ENCODE results near the gene SCRN3. TPM values are rescaled to one million over a fixed set of nuclear protein-coding genes. Genes with fewer than 3 reads are reported as not detected.
"Not testable (repeated sequence)": the region's sequence is repeated elsewhere in the genome, so short reads cannot be mapped to it uniquely, and the experiment has no call there.

The SCRN3 gene
- polyA plus RNA-seq (2013) = 24.2 TPM

- Histone ChIP-seq H3K36me3 (ENCODE audit: control insufficient read depth in 4 of 4, insufficient read depth in 4 of 4, low read length in 3 of 4) (peaks cover 0 to 14% (median 5%) of the 10 kb centered on the region in 4 experiments), H3K27ac (ENCODE audit: insufficient read depth in 1 of 2, low read depth in 1 of 2, low read length in 2 of 2, poor library complexity in 1 of 2, severe bottlenecking in 2 of 2) (peak within 1 kb of the TSS; percentile 95 to 96), H3K9me3 (ENCODE audit: control extremely low read depth in 1 of 5, control insufficient read depth in 4 of 5, insufficient read depth in 2 of 5, low read depth in 1 of 5, low read length in 4 of 5) (no peaks in the 10 kb centered on the region), H3K4me1 (ENCODE audit: control extremely low read depth in 1 of 4, control insufficient read depth in 4 of 4, insufficient read depth in 4 of 4, low read length in 3 of 4) (peaks cover 10 to 26% (median 17%) of the 10 kb centered on the region in 4 experiments), H3K27me3 (replicated peaks in 2 of 5; ENCODE audit: control insufficient read depth in 4 of 5, insufficient read depth in 5 of 5, low read length in 4 of 5) (no peaks in the 10 kb centered on the region), H3K4me3 (ENCODE audit: control insufficient read depth in 1 of 7, extremely low read depth in 1 of 7, insufficient read depth in 4 of 7, low read depth in 2 of 7, low read length in 6 of 7) (peak within 1 kb of the TSS; percentile 57 to 98 (median 93))
- CTCF ChIA-PET = interaction anchor here (0.6 kb wide), 1 partner anchor 492 kb away, joined by 3 read pairs; no protein-coding TSS in a partner anchor
- under 1% methylated on average over 29 of the region's 35 CpGs for WGBS (ENCODE audit: insufficient coverage)
- POLR2A ChIA-PET = interaction anchor here (0.6 kb wide), 1 partner anchor 131 kb away, joined by 4 read pairs; no protein-coding TSS in a partner anchor
- DNase-seq = peak; percentile 78 to 87 (median 82)
Observed at GRCh38 chr2:174395284-174395968, at the start of gene SCRN3. Gene SCRN3, plus strand, starts transcription at chr2:174395730. Its CDS starts 2,554 bp downstream, at chr2:174398284.

GRCh38 chr2:174350018-174350417 is 45.5 kb upstream of the SCRN3 start:
- no peaks in the 10 kb centered on the region for H3K9me3 ChIP-seq (ENCODE audit: control extremely low read depth in 1 of 5, control insufficient read depth in 4 of 5, insufficient read depth in 2 of 5, low read depth in 1 of 5, low read length in 4 of 5)
- H3K36me3 ChIP-seq (ENCODE audit: control insufficient read depth in 4 of 4, insufficient read depth in 4 of 4, low read length in 3 of 4) = peaks cover 5 to 21% (median 15%) of the 10 kb centered on the region in 4 experiments
- DNase-seq = peak in 1 of 3 donors; percentile 52
- peaks cover 0 to 21% (median 4%) of the 10 kb centered on the region in 5 experiments for H3K27me3 ChIP-seq (replicated peaks in 2 of 5; ENCODE audit: control insufficient read depth in 4 of 5, insufficient read depth in 5 of 5, low read length in 4 of 5)
- CTCF ChIA-PET = interaction anchor here (0.7 to 1.3 kb wide), 5 partner anchors 11 to 956 kb away, joined by 3 to 5 read pairs (median 3); no protein-coding TSS in a partner anchor
- H3K4me3 ChIP-seq (ENCODE audit: control insufficient read depth in 1 of 7, extremely low read depth in 1 of 7, insufficient read depth in 4 of 7, low read depth in 2 of 7, low read length in 6 of 7) = no peak overlapping the region
- no peaks in the 10 kb centered on the region for H3K4me1 ChIP-seq (ENCODE audit: control extremely low read depth in 1 of 4, control insufficient read depth in 4 of 4, insufficient read depth in 4 of 4, low read length in 3 of 4)
- H3K27ac ChIP-seq (ENCODE audit: insufficient read depth in 1 of 2, low read depth in 1 of 2, low read length in 2 of 2, poor library complexity in 1 of 2, severe bottlenecking in 2 of 2) = no peak overlapping the region
- no CpG with 5 or more reads among the region's 2 CpGs for WGBS (ENCODE audit: insufficient coverage)
- POLR2A ChIA-PET = interaction anchor here (0.6 kb wide), 1 partner anchor 131 kb away, joined by 5 read pairs; no protein-coding TSS in a partner anchor

GRCh38 chr2:174350593-174351181 is 44.8 kb upstream of the SCRN3 start:
- Histone ChIP-seq H3K36me3 (ENCODE audit: control insufficient read depth in 4 of 4, insufficient read depth in 4 of 4, low read length in 3 of 4) (peaks cover 5 to 21% (median 16%) of the 10 kb centered on the region in 4 experiments), H3K4me1 (ENCODE audit: control extremely low read depth in 1 of 4, control insufficient read depth in 4 of 4, insufficient read depth in 4 of 4, low read length in 3 of 4) (no peaks in the 10 kb centered on the region), H3K4me3 (ENCODE audit: control insufficient read depth in 1 of 7, extremely low read depth in 1 of 7, insufficient read depth in 4 of 7, low read depth in 2 of 7, low read length in 6 of 7) (no peak overlapping the region), H3K9me3 (ENCODE audit: control extremely low read depth in 1 of 5, control insufficient read depth in 4 of 5, insufficient read depth in 2 of 5, low read depth in 1 of 5, low read length in 4 of 5) (no peaks in the 10 kb centered on the region), H3K27ac (ENCODE audit: insufficient read depth in 1 of 2, low read depth in 1 of 2, low read length in 2 of 2, poor library complexity in 1 of 2, severe bottlenecking in 2 of 2) (no peak overlapping the region), H3K27me3 (replicated peaks in 2 of 5; ENCODE audit: control insufficient read depth in 4 of 5, insufficient read depth in 5 of 5, low read length in 4 of 5) (peaks cover 0 to 15% (median 1%) of the 10 kb centered on the region in 5 experiments)
- 100% methylated on average over 1 of the region's 2 CpGs for WGBS (ENCODE audit: insufficient coverage)
- ChIA-PET POLR2A (interaction anchor here (0.6 kb wide), 1 partner anchor 132 kb away, joined by 5 read pairs; no protein-coding TSS in a partner anchor), CTCF (interaction anchor here (0.9 to 1.3 kb wide), 3 partner anchors 12 to 948 kb away, joined by 3 to 5 read pairs (median 3); no protein-coding TSS in a partner anchor)
- DNase-seq = no peak

- H3K4me1 ChIP-seq (ENCODE audit: control extremely low read depth in 1 of 4, control insufficient read depth in 4 of 4, insufficient read depth in 4 of 4, low read length in 3 of 4) = no peaks in the 10 kb centered on the region
- DNase-seq = no peak
- H3K4me3 ChIP-seq (ENCODE audit: control insufficient read depth in 1 of 7, extremely low read depth in 1 of 7, insufficient read depth in 4 of 7, low read depth in 2 of 7, low read length in 6 of 7) = no peak overlapping the region
- H3K36me3 ChIP-seq (ENCODE audit: control insufficient read depth in 4 of 4, insufficient read depth in 4 of 4, low read length in 3 of 4) = peaks cover 7 to 22% (median 18%) of the 10 kb centered on the region in 4 experiments
- H3K27me3 ChIP-seq (replicated peaks in 2 of 5; ENCODE audit: control insufficient read depth in 4 of 5, insufficient read depth in 5 of 5, low read length in 4 of 5) = no peaks in the 10 kb centered on the region
- H3K27ac ChIP-seq (ENCODE audit: insufficient read depth in 1 of 2, low read depth in 1 of 2, low read length in 2 of 2, poor library complexity in 1 of 2, severe bottlenecking in 2 of 2) = no peak overlapping the region
- no peaks in the 10 kb centered on the region for H3K9me3 ChIP-seq (ENCODE audit: control extremely low read depth in 1 of 5, control insufficient read depth in 4 of 5, insufficient read depth in 2 of 5, low read depth in 1 of 5, low read length in 4 of 5)
- CTCF ChIA-PET = interaction anchor here (1.0 kb wide), 1 partner anchor 8 kb away, joined by 5 read pairs; no protein-coding TSS in a partner anchor
- WGBS (ENCODE audit: insufficient coverage) = no CpG with 5 or more reads among the region's 1 CpG
- POLR2A ChIA-PET = no interaction called here
Observed at GRCh38 chr2:174353004-174353403, 42.5 kb upstream of the SCRN3 start.

GRCh38 chr2:174356347-174356746 is 39.2 kb upstream of the SCRN3 start:
- H3K9me3 ChIP-seq (ENCODE audit: control extremely low read depth in 1 of 5, control insufficient read depth in 4 of 5, insufficient read depth in 2 of 5, low read depth in 1 of 5, low read length in 4 of 5) = peaks cover 0 to 1% (median 0%) of the 10 kb centered on the region in 5 experiments
- WGBS (ENCODE audit: insufficient coverage) = 100% methylated on average over 2 of the region's 2 CpGs
- CTCF ChIA-PET = no interaction called here
- H3K27ac ChIP-seq (ENCODE audit: insufficient read depth in 1 of 2, low read depth in 1 of 2, low read length in 2 of 2, poor library complexity in 1 of 2, severe bottlenecking in 2 of 2) = no peak overlapping the region
- no peak for DNase-seq
- H3K27me3 ChIP-seq (replicated peaks in 2 of 5; ENCODE audit: control insufficient read depth in 4 of 5, insufficient read depth in 5 of 5, low read length in 4 of 5) = no peaks in the 10 kb centered on the region
- H3K36me3 ChIP-seq (ENCODE audit: control insufficient read depth in 4 of 4, insufficient read depth in 4 of 4, low read length in 3 of 4) = peaks cover 6 to 15% (median 10%) of the 10 kb centered on the region in 4 experiments
- H3K4me3 ChIP-seq (ENCODE audit: control insufficient read depth in 1 of 7, extremely low read depth in 1 of 7, insufficient read depth in 4 of 7, low read depth in 2 of 7, low read length in 6 of 7) = no peak overlapping the region
- no peaks in the 10 kb centered on the region for H3K4me1 ChIP-seq (ENCODE audit: control extremely low read depth in 1 of 4, control insufficient read depth in 4 of 4, insufficient read depth in 4 of 4, low read length in 3 of 4)
- POLR2A ChIA-PET = no interaction called here

GRCh38 chr2:174359663-174360062 is 35.9 kb upstream of the SCRN3 start:
- POLR2A ChIA-PET; H3K4me3 ChIP-seq (ENCODE audit: control insufficient read depth in 1 of 7, extremely low read depth in 1 of 7, insufficient read depth in 4 of 7, low read depth in 2 of 7, low read length in 6 of 7); H3K4me1 ChIP-seq (ENCODE audit: control extremely low read depth in 1 of 4, control insufficient read depth in 4 of 4, insufficient read depth in 4 of 4, low read length in 3 of 4); H3K27ac ChIP-seq (ENCODE audit: insufficient read depth in 1 of 2, low read depth in 1 of 2, low read length in 2 of 2, poor library complexity in 1 of 2, severe bottlenecking in 2 of 2); DNase-seq; H3K27me3 ChIP-seq (replicated peaks in 2 of 5; ENCODE audit: control insufficient read depth in 4 of 5, insufficient read depth in 5 of 5, low read length in 4 of 5): not testable (repeated sequence)
- H3K9me3 ChIP-seq (ENCODE audit: control extremely low read depth in 1 of 5, control insufficient read depth in 4 of 5, insufficient read depth in 2 of 5, low read depth in 1 of 5, low read length in 4 of 5) = peaks cover 1 to 17% (median 10%) of the 10 kb centered on the region in 5 experiments
- WGBS (ENCODE audit: insufficient coverage) = 100% methylated on average over 3 of the region's 4 CpGs
- peaks cover 17 to 31% (median 22%) of the 10 kb centered on the region in 4 experiments for H3K36me3 ChIP-seq (ENCODE audit: control insufficient read depth in 4 of 4, insufficient read depth in 4 of 4, low read length in 3 of 4)
- CTCF ChIA-PET = interaction anchor here (1.9 kb wide), 1 partner anchor 8 kb away, joined by 5 read pairs; no protein-coding TSS in a partner anchor

All from common myeloid progenitor, CD34-positive (primary cell).